Spleen (tissue), 13 donors: ENCODE data around the gene CRYBB2. TPM values are rescaled to one million over a fixed set of nuclear protein-coding genes. Genes with fewer than 3 reads are reported as not detected.

Experiments
- DNase-seq: peaks from one replicate; pipeline ENCODE4 v3.0.0-alpha.2; 2020
- H3K27ac ChIP-seq, 8 donors: fragments of 200-600 bp; sonication (generic) in 7 of 8; 1 replicate in 4 of 8; 2 replicates in 4 of 8; pipeline versions ENCODE4 v1.5.0 to v1.8.0; 2016 to 2021; ENCODE audit warnings: inconsistent platforms in 4 of 8, mild to moderate bottlenecking in 4 of 8, moderate library complexity in 1 of 8
- H3K27me3 ChIP-seq, 7 donors: fragments of 200-600 bp; sonication (generic) in 6 of 7; replicated peaks in 1 of 7; 1 replicate in 4 of 7; 2 replicates in 3 of 7; pipeline versions ENCODE4 v1.5.0 to v1.8.0; 2016 to 2021; ENCODE audit warnings: inconsistent platforms in 3 of 7, mild to moderate bottlenecking in 1 of 7
- H3K36me3 ChIP-seq, 6 donors: fragments of 200-600 bp; sonication (generic) in 5 of 6; 1 replicate in 4 of 6; 2 replicates in 2 of 6; pipeline versions ENCODE4 v1.5.0 to v1.8.0; 2016 to 2021; ENCODE audit warnings: inconsistent platforms in 2 of 6
- H3K4me1 ChIP-seq, 6 donors: fragments of 200-600 bp; sonication (generic) in 5 of 6; 1 replicate in 3 of 6; 2 replicates in 3 of 6; pipeline versions ENCODE4 v1.5.0 to v1.8.0; 2016 to 2021; ENCODE audit warnings: inconsistent platforms in 3 of 6
- H3K4me3 ChIP-seq, 8 donors: fragments of 200-600 bp; sonication (generic) in 7 of 8; 1 replicate in 4 of 8; 2 replicates in 4 of 8; pipeline versions ENCODE4 v1.5.0 to v1.8.0; 2016 to 2021; ENCODE audit warnings: inconsistent platforms in 4 of 8, mild to moderate bottlenecking in 4 of 8, moderate library complexity in 2 of 8
- H3K9me3 ChIP-seq, 8 donors: fragments of 200-600 bp; sonication (generic) in 7 of 8; 1 replicate in 4 of 8; 2 replicates in 4 of 8; pipeline versions ENCODE4 v1.5.0 to v1.8.0; 2016 to 2021; ENCODE audit warnings: inconsistent platforms in 4 of 8
- POLR2A ChIP-seq, 3 donors: fragments of 450-650 bp; IDR thresholded peaks; one replicate each; pipeline ENCODE4 v1.5.1; 2017; ENCODE audit warnings: antibody characterized with exemption in 3 of 3, mild to moderate bottlenecking in 1 of 3
- POLR2AphosphoS5 ChIP-seq, 3 donors: sonication (generic); formaldehyde crosslinking; IDR thresholded peaks; one replicate each; pipeline ENCODE4 v1.5.1; 2017; ENCODE audit warnings: antibody characterized with exemption in 3 of 3
- WGBS, 5 donors: extraction: QIAGEN DNeasy Blood & Tissue Kit in 3 of 5; methylation state at CpG; one replicate each; pipeline versions ENCODE4 v1.1.5 to v1.1.7; 2013 to 2018; 5-methylcytosine and 5-hydroxymethylcytosine counted together
- intact Hi-C: fragments of 100-400 bp; cut with DNase I; formaldehyde crosslinking; loops from one replicate; pipeline ENCODE4 v1.15.0; 2023; ENCODE audit warnings: low total_unique reads
- long read RNA-seq, 2 donors: transcript quantifications; one replicate each; lab custom pipeline, GENCODE V29; 2026
- polyA plus RNA-seq, 3 donors: library from polyadenylated mRNA; stranded (reverse); fragments of 200-250 nt; gene quantifications; one replicate each; pipeline ENCODE4 v1.2.1, GENCODE V29; 2013
- total RNA-seq, 7 donors: library from RNA; depleted of rRNA in 3 of 7; stranded (reverse); fragments of >200 nt in 3 of 7; fragmentation: NEBNext Ultra II Directional in 4 of 7; extraction: Animal tissue kit (Norgen Biotek cat#: 25700) in 4 of 7; gene quantifications; one replicate each; pipeline versions ENCODE4 v1.1.0 to v1.2.1, GENCODE V29; 2016 to 2021
- TF ChIP-seq, protein P1 (sequence below), 11 experiments: fragments of 200-600 bp in 7 of 11; fragments of 450-650 bp in 4 of 11; sonication (generic) in 4 of 11; IDR thresholded peaks in 8 of 11; conservative IDR thresholded peaks in 3 of 11; 1 replicate in 7 of 11; 2 replicates in 4 of 11; pipeline versions ENCODE4 v1.4.0 to v1.8.0; 2016 to 2021; ENCODE audit warnings: antibody characterized with exemption in 11 of 11, inconsistent platforms in 4 of 11, mild to moderate bottlenecking in 1 of 11
- donor health status: healthy with polysubstance abuse.
- donor health status: DM: no; HTN: no; CAD: no; lungs with moderate emphysema.
- donor health status: DM: no; HTN: no; CAD: no.
- donor health status: Bipolar disorder and iron deficiency.
- donor health status: healthy.
- donor health status: DM: no; HTN: no; CAD: no.
- donor health status: DM: yes; HTN: yes; CAD: no.

CRYBB2 gene, protein sequence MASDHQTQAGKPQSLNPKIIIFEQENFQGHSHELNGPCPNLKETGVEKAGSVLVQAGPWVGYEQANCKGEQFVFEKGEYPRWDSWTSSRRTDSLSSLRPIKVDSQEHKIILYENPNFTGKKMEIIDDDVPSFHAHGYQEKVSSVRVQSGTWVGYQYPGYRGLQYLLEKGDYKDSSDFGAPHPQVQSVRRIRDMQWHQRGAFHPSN
- total RNA-seq, result under 1 TPM in 1 of 7 donors, not detected in 6; 0.44 TPM
- under 1 TPM in 2 of 3 donors, not detected in 1; 0.12 to 0.15 TPM for polyA plus RNA-seq
- long read RNA-seq, donor 1, result 0 reads
- long read RNA-seq, donor 2, result 0 reads

DNA sequence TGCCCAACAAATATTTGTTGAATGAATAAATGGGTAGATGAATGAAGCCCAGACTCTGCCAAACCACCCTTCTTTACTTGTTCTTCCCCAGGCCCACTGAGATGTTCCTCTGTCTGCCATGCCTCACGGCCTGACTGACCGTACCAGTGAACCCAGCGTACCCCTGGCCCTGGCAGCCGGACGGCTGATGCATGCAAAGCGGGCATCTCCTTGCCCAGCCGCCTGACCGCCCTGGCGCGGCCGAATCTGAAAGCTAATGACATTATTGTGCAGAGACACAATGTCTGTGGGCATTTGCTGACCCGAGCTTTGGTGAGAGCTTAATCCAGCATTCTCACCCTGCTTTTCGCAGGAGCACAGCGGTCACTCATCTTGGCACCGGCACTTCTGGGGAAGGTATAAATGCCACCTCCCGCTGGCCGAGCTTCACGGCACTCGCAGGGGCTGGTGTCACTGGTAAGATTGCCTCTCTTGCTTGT is at the start of gene CRYBB2:
TSS of gene CRYBB2 (plus strand) at position 429 of the 479 bp plus-strand sequence. CDS start 1,791 bp downstream, outside the sequence.
- DNase-seq, result no peak
- TF ChIP-seq, protein P1, sequence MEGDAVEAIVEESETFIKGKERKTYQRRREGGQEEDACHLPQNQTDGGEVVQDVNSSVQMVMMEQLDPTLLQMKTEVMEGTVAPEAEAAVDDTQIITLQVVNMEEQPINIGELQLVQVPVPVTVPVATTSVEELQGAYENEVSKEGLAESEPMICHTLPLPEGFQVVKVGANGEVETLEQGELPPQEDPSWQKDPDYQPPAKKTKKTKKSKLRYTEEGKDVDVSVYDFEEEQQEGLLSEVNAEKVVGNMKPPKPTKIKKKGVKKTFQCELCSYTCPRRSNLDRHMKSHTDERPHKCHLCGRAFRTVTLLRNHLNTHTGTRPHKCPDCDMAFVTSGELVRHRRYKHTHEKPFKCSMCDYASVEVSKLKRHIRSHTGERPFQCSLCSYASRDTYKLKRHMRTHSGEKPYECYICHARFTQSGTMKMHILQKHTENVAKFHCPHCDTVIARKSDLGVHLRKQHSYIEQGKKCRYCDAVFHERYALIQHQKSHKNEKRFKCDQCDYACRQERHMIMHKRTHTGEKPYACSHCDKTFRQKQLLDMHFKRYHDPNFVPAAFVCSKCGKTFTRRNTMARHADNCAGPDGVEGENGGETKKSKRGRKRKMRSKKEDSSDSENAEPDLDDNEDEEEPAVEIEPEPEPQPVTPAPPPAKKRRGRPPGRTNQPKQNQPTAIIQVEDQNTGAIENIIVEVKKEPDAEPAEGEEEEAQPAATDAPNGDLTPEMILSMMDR (IDR thresholded peaks at IDR 0.05 in 8 of 11, conservative IDR thresholded peaks at IDR 0.05 in 3 of 11), result no peak
- TF ChIP-seq POLR2A (IDR thresholded peaks at IDR 0.05), result no peak
- no peak for TF ChIP-seq POLR2AphosphoS5 (IDR thresholded peaks at IDR 0.05)
- Histone ChIP-seq H3K27ac (no peak within 1 kb of the TSS), H3K4me1 (no peaks in the 10 kb centered on the region), H3K4me3 (no peak within 1 kb of the TSS), H3K9me3 (no peaks in the 10 kb centered on the region), H3K27me3 (peaks cover 0 to 62% (median 0%) of the 10 kb centered on the region in 7 donors), H3K36me3 (no peaks in the 10 kb centered on the region)
- 86 to 93% (median 90%) methylated on average over 19 of the region's 19 CpGs for WGBS, 5 donors
- intact Hi-C loops, result no loop called here

DNA sequence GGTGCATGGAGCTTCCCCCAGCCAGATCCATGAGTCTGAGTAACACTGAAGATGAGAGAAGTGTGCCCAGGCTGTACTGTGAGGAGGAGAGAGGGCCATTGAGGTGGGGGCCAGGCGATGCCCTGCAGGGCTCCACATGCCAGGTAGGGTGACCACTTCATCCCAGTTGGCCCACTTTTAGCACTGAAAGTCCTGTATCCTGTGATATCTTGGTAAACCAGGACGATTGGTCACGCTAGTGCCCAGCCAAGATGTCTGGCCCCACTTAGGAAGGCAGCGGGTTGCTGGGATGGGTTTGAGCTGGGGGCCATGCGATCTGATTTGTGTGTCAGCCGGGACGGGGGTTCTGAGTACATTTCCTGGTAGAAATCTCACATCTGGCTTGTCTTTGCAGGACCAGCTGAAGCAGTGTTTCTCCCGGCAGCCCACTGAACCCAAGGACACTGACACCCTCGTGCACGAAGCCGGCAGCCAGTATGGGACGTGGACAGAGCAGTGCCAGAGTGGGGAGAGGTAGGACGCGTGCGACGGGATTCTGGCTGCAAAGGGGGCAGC is 48.9 kb upstream of the CRYBB2 start:
- no peaks in the 10 kb centered on the region for H3K9me3 ChIP-seq
- 85 to 95% (median 90%) methylated on average over 15 to 16 of the region's 16 CpGs for WGBS, 5 donors
- TF ChIP-seq POLR2A (IDR thresholded peaks at IDR 0.05), result no peak
- no peak for TF ChIP-seq POLR2AphosphoS5 (IDR thresholded peaks at IDR 0.05)
- TF ChIP-seq, protein P1 (IDR thresholded peaks at IDR 0.05 in 8 of 11, conservative IDR thresholded peaks at IDR 0.05 in 3 of 11), result no peak
- no peaks in the 10 kb centered on the region for H3K27me3 ChIP-seq
- peaks cover 0 to 30% (median 5%) of the 10 kb centered on the region in 6 donors for H3K36me3 ChIP-seq
- intact Hi-C loops, result no loop called here
- no peaks in the 10 kb centered on the region for H3K4me1 ChIP-seq
- no peak overlapping the region for H3K27ac ChIP-seq
- no peak for DNase-seq
- no peak overlapping the region for H3K4me3 ChIP-seq

DNA sequence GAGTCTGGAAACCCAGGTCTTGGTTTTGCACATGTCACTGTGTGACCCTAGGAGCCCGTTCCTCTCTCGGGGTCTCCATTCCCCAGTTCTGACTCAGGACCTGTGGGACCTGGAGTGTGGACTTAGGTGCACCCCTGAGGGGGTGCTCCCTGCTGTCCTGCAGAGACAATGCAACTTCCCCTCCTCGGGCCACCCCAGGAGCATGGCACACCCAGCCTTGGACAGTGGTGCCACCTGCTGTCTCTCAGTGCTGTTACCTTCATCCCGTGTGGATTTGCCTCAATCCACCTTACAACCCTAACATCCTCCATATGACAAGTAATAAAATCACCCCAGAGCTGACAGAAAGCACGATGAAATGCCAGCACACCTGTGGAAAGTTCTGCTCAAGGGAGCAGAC is 47.3 kb upstream of the CRYBB2 start:
- 52 to 79% (median 57%) methylated on average over 4 to 5 of the region's 5 CpGs for WGBS, 5 donors
- no peak overlapping the region for H3K4me3 ChIP-seq
- H3K36me3 ChIP-seq, result peaks cover 0 to 47% (median 5%) of the 10 kb centered on the region in 6 donors
- TF ChIP-seq, protein P1 (IDR thresholded peaks at IDR 0.05 in 8 of 11, conservative IDR thresholded peaks at IDR 0.05 in 3 of 11), result peak in 1 of 11 experiments; percentile 29
- TF ChIP-seq POLR2AphosphoS5 (IDR thresholded peaks at IDR 0.05), result no peak
- no peak for DNase-seq
- H3K9me3 ChIP-seq, result no peaks in the 10 kb centered on the region
- H3K27me3 ChIP-seq, result no peaks in the 10 kb centered on the region
- intact Hi-C loops, result no loop called here
- no peaks in the 10 kb centered on the region for H3K4me1 ChIP-seq
- H3K27ac ChIP-seq, result no peak overlapping the region
